OCI-LY3 (cell line): ENCODE data around the gene NCDN.

Experiments used
- CTCF ChIP-seq: fragments of 200-600, 300-600 bp; sonication (generic); IDR thresholded peaks from 2 replicates; pipeline ENCODE4 v1.5.1; 2014; ENCODE audit warnings: antibody characterized with exemption, low read length, low read depth
- EZH2phosphoT487 ChIP-seq: fragments of 200-600 bp; shearing (Covaris generic); IDR thresholded peaks from 2 replicates; pipeline ENCODE4 v1.6.1; 2018; ENCODE audit warnings: antibody characterized with exemption, mixed run types, low read depth

GRCh38 chr1:35590476-35591040 is 33.0 kb downstream of the NCDN start:
- TF ChIP-seq CTCF = no peak
- no peak for TF ChIP-seq EZH2phosphoT487
